HFFc6 (cell line): ENCODE measurements around the gene MCTP1. TPM values are rescaled to one million over a fixed set of nuclear protein-coding genes. Genes with fewer than 3 reads are reported as not detected.

Experiments used
- DNase-seq: peaks from one replicate; pipeline ENCODE4 v3.0.0-alpha.2; 2018
- H3K27ac Mint-ChIP-seq: 2 replicates; pipeline ENCODE4 v1.8.0; 2020; ENCODE audit warnings: mild to moderate bottlenecking, mixed read lengths
- H3K27me3 Mint-ChIP-seq: 2 replicates; pipeline ENCODE4 v1.8.0; 2021; ENCODE audit warnings: mild to moderate bottlenecking, moderate library complexity, mixed read lengths; ENCODE audit not compliant: insufficient read depth
- H3K36me3 Mint-ChIP-seq: 2 replicates; pipeline ENCODE4 v1.8.0; 2021; ENCODE audit warnings: low read depth, mixed read lengths
- H3K4me1 Mint-ChIP-seq: 2 replicates; pipeline ENCODE4 v1.8.0; 2020; ENCODE audit warnings: low read depth, mixed read lengths
- H3K4me3 Mint-ChIP-seq: 2 replicates; pipeline ENCODE4 v1.8.0; 2020; ENCODE audit warnings: mild to moderate bottlenecking, moderate library complexity, mixed read lengths
- H3K9me3 Mint-ChIP-seq: 2 replicates; pipeline ENCODE4 v1.8.0; 2020; ENCODE audit warnings: mild to moderate bottlenecking, mixed read lengths
- CTCF ChIP-seq: fragments of 200-600 bp; sonication (generic); IDR thresholded peaks from 2 replicates; pipeline ENCODE4 v1.5.0; 2021; ENCODE audit warnings: antibody characterized with exemption, mild to moderate bottlenecking
- total RNA-seq, 6 experiments: library from RNA; stranded (reverse); fragmentation: NEBNext Ultra II Directional; extraction: Animal tissue kit (Norgen Biotek cat#: 25700); gene quantifications; 2 replicates in 1 of 6; 3 replicates in 5 of 6; pipeline ENCODE4 v1.2.3, GENCODE V29; 2021

MCTP1 gene
- total RNA-seq, 6 experiments from 2014 or later, result 1.0 to 5.2 (median 3.9) TPM

GRCh38 chr5:94731471-94731870 lies 553.4 kb downstream of the MCTP1 start:
- Mint-ChIP-seq H3K27me3 (peaks cover 3% of the 10 kb centered on the region; the same call in 1 of the 2 replicates), H3K9me3 (no peaks in the 10 kb centered on the region), H3K4me3 (no peak overlapping the region), H3K4me1 (no peaks in the 10 kb centered on the region; the same call in 1 of the 2 replicates), H3K27ac (no peak overlapping the region), H3K36me3 (no peaks in the 10 kb centered on the region)
- TF ChIP-seq CTCF, result no peak
- DNase-seq, result no peak

GRCh38 chr5:94725142-94725541 lies 559.8 kb downstream of the MCTP1 start:
- Mint-ChIP-seq H3K4me3 (no peak overlapping the region), H3K4me1 (no peaks in the 10 kb centered on the region; the same call in 1 of the 2 replicates), H3K27ac (no peak overlapping the region), H3K27me3 (peaks cover 6% of the 10 kb centered on the region), H3K9me3 (no peaks in the 10 kb centered on the region), H3K36me3 (no peaks in the 10 kb centered on the region)
- TF ChIP-seq CTCF, result no peak
- no peak for DNase-seq

- peaks cover 7% of the 10 kb centered on the region for H3K4me1 Mint-ChIP-seq
- no peak for DNase-seq
- H3K4me3 Mint-ChIP-seq, result no peak overlapping the region
- no peaks in the 10 kb centered on the region for H3K27me3 Mint-ChIP-seq
- H3K27ac Mint-ChIP-seq, result no peak overlapping the region
- no peak for TF ChIP-seq CTCF
- H3K9me3 Mint-ChIP-seq, result no peaks in the 10 kb centered on the region
- no peaks in the 10 kb centered on the region for H3K36me3 Mint-ChIP-seq
Observed at GRCh38 chr5:94715768-94716167, 569.1 kb downstream of the MCTP1 start.

- Mint-ChIP-seq H3K4me1 (peaks cover 7% of the 10 kb centered on the region), H3K27me3 (no peaks in the 10 kb centered on the region), H3K4me3 (no peak overlapping the region), H3K27ac (no peak overlapping the region), H3K36me3 (peaks cover 4% of the 10 kb centered on the region; the same call in 1 of the 2 replicates), H3K9me3 (no peaks in the 10 kb centered on the region)
- no peak for DNase-seq
- TF ChIP-seq CTCF, result no peak
Observed at GRCh38 chr5:94711785-94712184, 573.1 kb downstream of the MCTP1 start.

- H3K27ac Mint-ChIP-seq, result no peak overlapping the region
- H3K4me1 Mint-ChIP-seq, result peaks cover 17% of the 10 kb centered on the region
- TF ChIP-seq CTCF, result no peak
- H3K27me3 Mint-ChIP-seq, result no peaks in the 10 kb centered on the region
- H3K4me3 Mint-ChIP-seq, result no peak overlapping the region
- H3K9me3 Mint-ChIP-seq, result no peaks in the 10 kb centered on the region
- DNase-seq, result no peak
- peaks cover 4% of the 10 kb centered on the region; the same call in 1 of the 2 replicates for H3K36me3 Mint-ChIP-seq
Observed at GRCh38 chr5:94709277-94709676, 575.6 kb downstream of the MCTP1 start.

GRCh38 chr5:94707359-94707758 lies 577.5 kb downstream of the MCTP1 start:
- Mint-ChIP-seq H3K36me3 (peaks cover 4% of the 10 kb centered on the region; the same call in 1 of the 2 replicates), H3K27ac (no peak overlapping the region), H3K27me3 (no peaks in the 10 kb centered on the region; the same call in 1 of the 2 replicates), H3K4me3 (no peak overlapping the region), H3K4me1 (peaks cover 17% of the 10 kb centered on the region), H3K9me3 (no peaks in the 10 kb centered on the region)
- DNase-seq, result no peak
- no peak for TF ChIP-seq CTCF
